PC-9 (cell line): Measurements from ENCODE around the gene UBE2E2.

Experiments
- EZH2 ChIP-seq: fragments of 200-600 bp; sonication (generic); IDR thresholded peaks from 2 replicates; pipeline ENCODE4 v1.8.0; 2017; ENCODE audit warnings: antibody characterized with exemption, low read depth
- TF ChIP-seq, protein P1 (sequence below): fragments of 200-600 bp; sonication (generic); conservative IDR thresholded peaks from 2 replicates; pipeline ENCODE4 v1.6.1; 2017; ENCODE audit warnings: mixed run types, antibody characterized with exemption, mild to moderate bottlenecking, moderate library complexity

DNA sequence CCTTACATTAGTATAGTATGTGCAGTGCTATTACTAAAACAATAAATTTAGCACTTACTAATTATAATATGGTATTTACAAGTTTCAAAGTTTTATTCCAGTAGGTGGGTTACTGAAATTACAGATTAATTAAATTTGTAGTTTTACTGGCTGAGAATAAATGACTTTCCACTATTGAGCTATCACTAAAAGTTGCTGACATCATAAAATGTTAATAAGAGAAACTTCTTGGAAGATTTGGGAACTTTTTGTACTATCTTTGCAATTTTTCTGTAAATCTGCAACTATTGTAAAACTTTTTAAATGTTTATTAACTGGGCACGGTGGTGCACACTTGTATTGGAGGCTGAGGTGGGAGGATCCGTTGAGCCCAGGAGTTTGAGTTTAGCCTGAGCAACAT is 247.7 kb downstream of the UBE2E2 start:
- TF ChIP-seq, protein P1, sequence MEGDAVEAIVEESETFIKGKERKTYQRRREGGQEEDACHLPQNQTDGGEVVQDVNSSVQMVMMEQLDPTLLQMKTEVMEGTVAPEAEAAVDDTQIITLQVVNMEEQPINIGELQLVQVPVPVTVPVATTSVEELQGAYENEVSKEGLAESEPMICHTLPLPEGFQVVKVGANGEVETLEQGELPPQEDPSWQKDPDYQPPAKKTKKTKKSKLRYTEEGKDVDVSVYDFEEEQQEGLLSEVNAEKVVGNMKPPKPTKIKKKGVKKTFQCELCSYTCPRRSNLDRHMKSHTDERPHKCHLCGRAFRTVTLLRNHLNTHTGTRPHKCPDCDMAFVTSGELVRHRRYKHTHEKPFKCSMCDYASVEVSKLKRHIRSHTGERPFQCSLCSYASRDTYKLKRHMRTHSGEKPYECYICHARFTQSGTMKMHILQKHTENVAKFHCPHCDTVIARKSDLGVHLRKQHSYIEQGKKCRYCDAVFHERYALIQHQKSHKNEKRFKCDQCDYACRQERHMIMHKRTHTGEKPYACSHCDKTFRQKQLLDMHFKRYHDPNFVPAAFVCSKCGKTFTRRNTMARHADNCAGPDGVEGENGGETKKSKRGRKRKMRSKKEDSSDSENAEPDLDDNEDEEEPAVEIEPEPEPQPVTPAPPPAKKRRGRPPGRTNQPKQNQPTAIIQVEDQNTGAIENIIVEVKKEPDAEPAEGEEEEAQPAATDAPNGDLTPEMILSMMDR: no peak
- no peak for TF ChIP-seq EZH2
